CD4-positive, alpha-beta T cell treated with Interleukin-1 beta for 1 hour (primary cell): Measurements from ENCODE around the gene ADAD2.

Experiments used
- DNase-seq, 2 donors: peaks; one replicate each; pipeline ENCODE4 v3.0.0-alpha.2; 2020 to 2022

ADAD2 gene

DNA sequence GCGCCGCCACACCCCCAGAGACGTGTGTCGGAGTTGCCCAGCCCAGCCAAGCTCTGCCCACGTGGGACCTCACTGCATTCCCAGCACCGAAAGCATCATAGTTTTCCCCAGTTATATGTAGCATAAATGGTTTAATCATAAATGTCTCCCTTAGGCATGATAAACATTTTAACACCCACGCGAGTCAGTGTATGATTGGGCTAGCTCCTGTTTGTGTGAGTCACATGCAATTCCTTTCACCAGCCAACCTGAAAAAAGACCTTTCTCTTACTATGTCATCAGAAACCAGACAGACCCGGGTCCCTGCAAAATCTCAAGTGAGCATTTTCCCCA lies 13.2 kb upstream of the ADAD2 start:
- no peak for DNase-seq

DNA sequence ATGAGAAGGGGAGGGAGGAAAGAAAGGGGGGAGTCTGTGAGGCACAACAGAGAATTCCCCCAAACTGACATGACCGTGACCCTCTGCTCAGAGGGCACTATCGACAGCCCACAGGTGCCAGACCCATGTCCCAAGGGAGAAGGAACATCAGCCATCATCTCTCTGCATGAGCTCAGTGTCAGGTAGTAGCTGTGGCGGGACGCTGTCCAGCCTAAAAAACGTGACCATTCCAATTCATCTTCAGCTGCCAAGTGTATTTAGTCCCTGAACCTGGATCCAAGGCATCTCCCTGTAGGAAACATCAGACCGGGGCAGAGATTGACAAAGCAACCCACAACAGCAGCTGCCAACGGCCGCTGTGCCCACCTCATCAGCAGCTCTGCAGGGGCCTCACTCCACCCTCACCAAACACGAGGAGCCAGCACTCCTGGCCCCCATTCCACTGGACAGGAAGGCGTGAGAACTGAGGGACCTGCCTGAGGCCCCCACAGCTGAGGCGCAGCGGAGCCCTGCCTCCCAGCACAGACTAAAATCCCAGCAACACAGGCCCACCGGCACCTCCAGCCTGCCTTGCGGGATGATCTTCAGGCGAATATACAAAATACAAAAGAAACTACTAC lies 12.7 kb upstream of the ADAD2 start:
- no peak for DNase-seq

DNA sequence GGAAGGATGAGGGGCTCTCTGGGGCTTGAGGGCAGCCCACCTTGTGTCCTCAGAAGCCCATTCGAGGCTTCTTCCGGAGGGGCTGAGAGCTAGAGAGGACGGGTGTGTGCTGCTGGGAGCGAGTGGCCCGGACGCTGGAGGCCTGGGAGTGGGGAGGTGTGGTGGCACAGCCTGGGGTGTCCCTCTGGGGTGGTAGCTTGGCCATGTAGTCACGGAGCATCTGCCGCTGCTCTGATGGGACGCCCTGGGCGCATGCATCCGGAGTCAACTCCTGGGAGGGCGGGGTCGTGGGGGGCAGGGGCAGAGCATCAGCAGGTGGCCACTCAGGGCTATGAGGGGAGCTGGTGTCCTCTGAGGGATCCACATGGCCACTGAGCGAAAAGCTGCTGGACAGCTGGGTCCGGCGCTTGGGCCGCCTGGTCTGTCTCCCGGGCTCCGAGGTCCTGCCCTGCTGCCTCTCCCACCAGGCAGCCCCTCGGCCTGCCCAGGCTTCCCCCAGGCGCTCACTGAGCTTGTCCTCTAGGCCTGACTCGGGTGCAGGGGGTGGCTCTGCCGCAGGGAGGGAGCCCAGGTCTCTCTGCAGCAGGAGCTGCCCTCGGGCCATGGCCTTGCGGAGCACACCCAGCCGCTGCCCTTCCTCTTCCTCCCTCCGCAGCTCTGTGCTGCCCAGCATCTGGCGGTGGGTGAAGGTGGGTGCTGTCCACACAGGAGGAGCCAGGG lies 11.9 kb upstream of the ADAD2 start:
- no peak for DNase-seq

DNA sequence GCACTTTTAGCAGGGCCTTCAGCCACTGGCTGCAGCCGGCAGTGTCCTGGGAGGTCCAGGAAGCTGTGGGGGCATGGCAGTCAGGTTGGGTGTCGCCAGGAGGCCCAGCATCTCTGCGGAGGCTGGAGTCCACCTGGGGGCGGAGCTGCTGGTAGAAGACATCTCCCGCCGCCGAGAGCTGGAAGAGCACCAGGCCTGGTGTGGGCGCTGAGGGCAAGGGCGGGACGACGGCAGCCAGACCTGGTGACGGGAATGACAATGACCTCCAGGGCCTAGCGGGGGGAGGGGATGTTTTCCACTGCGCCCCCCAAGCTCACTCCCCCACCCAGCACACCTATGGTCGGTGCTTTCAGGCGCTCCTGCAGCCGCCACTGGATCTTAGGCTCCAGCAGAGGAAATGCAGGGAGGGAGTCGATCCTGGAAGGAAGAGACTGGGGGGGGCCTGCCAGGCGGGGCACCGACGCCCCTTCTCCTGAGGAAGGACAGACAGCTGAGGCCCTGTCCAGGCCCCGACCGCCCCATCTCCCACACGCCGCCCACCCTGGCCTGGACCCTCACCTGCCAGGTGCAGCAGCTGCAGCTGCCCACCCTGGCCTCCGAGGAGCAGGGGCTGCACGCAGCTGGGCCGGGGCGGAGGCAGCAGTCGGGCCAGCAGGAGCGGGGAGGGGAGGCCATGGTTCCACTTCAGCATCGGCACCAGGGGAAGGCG lies 11.2 kb upstream of the ADAD2 start:
- no peak for DNase-seq

DNA sequence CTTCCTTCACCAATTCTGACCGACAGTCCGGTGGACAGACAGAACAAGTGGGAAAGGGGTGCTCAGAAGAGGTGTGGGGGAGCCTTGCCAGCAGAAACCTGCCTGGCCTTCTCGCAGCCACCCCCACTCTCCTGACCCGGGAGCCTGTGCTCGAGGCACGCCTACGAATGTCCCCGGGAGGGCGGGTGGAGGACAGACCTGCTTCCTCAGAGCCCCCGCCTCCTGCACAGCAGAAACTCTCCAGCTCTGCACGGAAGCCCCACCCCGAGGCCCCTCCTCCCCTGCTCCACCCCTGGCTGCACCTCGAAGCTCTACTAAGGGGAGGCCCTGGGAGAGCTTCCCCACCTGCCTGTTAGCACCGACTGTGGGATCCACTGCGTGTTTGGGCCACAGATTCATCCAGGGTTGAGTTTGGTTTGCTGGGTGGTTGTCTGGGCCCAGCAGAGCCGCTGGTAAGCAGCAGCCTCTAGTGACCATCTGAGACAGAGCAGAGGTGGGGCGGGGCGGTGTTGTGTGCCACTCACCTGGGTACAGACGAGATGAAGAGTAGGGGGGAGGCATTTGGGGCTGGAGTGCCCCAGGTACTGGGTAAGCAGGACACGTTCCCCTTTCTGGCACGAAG lies 10.3 kb upstream of the ADAD2 start:
- no peak for DNase-seq

DNA sequence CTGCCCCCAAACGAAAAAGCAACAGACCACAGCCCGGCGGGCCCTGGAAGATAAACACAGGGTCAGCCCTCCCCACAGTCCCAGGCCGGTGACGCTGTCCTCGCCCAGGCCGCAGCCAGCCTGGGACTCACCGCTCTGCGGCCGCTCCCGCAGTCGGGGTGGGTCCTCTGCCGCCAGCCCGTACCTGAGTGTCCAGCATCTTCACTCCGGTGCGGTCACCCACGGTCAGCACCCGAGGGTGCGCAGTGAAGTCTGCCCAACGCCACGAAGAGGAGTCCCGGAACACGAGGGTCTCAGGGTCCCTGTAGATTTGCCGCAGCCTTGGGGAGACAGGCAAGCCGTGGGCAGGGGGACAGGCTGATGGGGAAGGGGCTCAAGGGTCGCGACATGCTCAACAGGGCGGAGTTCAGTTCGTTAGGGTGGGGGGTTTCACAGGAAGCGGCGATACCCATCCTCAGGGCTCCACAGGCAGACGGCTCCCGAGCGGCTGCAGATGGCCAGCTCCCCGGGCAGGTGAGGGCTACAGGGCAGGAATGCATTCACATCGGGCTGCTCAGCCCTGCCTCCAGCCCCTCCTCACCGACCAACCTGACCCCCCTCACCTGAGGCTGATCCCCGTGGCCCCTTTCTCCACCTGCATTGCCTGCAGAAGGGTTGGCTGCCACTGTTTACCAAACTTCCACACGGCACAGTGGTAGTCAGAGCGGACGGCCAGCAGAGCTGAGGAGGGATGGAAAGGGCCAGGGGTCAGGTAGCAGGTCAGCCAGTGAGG lies 9.6 kb upstream of the ADAD2 start:
- DNase-seq = no peak

DNA sequence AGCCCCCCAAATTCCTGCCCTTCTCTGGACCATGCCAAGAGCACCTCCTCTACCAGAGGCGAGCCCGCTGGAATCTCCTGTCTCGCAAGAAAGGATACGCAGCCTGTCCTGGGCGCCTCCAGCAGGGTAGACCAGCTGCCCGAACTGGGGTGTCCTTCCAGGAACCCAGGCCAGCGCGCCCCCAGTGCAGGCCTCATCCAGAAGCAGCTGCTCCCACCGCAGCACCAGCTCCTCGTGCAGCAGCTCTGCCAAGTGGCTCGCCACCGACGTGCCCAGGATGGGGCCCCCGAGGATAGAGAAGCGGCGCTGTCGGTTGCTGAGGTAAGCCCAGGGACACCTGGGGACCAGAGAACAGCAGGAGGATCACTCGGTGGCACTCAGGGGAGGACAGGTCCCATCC lies 8.9 kb upstream of the ADAD2 start:
- DNase-seq = no peak

DNA sequence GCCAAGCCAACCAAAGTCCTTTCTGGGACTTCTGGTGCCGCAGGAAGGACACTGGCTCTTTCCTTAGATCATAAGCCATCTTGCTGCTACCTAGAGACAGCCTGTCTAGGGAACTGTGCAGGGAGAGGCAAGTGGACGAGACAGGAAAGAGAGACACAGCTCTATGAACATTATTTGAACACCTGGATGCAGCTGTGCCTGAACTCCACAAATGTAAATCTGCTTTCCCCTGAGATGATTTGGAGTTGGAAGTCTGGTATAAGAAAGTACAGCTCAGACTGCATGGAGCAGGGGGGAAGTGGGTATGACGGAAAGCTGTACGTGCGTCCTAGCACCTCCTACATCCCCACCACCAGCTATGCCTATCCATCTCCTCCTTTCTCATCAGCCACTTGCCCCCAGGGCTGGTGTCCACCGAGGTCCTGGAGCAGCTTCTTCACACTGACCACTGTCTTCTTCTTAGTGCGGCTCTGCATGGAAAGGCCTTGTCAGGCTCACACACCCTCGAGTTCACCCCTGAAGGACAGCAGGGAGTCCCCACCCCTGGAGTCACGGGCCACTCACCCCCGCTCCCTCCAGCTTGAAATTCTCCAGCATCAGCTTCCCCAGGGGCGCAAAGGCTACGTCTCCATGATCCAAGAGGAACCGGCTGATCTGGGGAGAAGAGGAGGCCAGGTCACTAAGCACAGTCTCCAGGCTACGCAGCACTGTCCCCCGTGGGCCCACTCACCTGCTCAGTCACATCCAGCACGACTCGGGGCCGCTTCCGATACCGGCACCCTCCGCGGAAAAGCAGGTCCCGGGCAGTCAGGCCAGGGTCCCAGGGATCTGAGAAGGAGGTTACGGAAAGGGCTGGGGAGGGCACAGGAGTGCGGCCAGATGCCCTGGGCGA lies 8.0 kb upstream of the ADAD2 start:
- no peak for DNase-seq

DNA sequence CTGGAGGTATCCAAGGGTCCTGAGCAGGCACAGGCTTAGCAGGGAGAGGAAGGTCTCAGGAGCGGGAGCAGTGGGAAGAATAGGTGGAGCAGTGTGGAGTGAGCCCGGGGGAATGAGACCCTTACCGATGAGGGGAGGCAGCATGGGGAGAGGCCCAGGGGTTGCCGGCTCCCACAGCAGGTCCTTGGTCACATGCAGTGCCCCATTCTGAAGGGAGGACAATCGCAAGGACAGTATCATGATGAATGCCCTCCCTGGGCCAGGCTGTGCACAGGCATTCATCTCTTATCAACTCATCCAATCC lies 7.4 kb upstream of the ADAD2 start:
- no peak for DNase-seq

DNA sequence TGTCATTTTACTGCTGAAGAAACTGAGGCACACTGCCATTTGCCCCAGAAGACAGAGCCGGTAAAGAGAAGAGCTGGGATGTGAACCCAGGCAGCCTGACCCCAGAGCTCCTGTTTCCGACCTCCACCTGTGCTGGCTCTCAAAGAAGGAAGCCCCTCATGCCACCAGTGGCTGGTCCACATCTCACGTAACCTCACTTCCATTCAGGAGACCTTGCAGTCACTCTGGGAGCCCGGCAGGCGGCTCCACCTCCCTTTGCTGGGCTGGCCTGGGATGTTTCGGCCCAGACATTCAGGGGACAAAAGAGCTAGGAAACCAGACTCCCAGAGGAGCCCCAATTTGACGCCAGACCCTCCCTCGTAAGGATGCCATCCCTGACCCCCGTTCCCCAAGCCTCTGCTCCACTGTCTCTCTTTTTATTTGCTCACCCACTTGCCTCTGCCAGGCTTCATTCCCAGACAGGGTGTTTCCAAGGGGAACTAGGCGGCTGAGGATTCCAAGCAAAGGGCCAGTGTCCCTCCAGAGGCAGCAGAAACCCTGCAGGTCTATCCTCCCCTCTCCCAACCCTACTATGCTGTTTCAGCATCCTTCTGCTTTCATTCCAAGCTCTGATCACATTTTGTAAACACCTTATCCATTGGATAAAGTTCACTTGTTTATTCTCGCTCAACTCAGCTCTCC lies 6.9 kb upstream of the ADAD2 start:
- DNase-seq = no peak

DNA sequence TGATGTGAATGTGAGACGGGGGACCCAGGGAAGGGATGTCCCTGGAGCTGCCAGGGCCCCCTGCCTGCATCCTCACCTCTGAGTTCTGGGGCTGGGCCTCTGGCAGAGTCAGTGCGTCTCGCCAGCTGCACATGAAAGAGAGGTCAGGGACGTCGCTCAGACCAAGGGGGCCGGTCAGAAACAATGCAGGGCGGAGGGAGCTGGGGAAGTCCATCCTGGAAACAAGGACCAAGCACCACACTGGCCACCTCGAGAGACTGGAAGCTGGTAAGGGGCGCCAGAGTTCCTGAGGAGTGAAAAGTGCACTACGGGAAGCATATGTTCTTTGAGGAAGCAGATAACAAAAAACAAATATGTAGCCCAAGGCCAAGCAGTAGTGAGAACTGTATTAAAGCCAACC lies 6.2 kb upstream of the ADAD2 start:
- DNase-seq = no peak

DNA sequence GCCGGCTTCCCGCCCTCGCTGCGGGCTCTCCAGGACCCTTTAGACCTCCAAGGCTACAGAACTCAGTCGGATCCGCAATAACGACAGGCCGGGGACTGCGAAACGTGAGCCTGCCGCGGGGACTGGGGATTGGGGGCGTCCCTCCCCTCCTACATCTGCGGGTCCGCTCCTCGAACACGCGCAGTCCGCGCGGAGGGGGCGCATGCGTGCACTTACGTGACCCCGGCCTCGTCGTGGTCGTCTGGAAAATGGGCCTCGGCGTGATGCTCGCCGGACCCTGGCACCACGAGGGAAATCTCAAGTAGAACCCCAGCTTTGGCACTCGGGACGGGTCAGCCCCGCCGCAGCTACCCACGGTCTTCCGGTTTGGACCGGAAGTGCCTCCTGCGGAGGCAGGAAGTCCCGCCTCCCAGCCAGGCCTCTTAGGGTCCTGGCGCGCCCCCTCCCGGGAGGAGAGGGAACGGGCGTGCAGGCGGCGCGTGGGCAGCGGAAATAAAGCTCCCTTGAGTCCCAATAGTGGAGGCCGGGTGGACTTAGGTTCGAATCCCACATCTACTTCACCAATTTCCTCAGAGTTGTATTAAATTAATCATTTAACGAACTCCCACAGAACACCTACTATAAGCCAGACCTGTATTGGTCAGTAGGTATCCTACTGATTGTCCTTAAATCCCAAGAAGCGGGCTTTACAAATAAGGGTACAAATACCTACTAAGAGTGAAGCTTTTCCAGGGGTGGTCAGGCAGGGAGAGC lies 4.1 kb upstream of the ADAD2 start, which contains the start of gene TAF1C:
Gene TAF1C (minus strand): TSS at position 373 of the 753 bp plus-strand sequence. CDS start 2,069 bp downstream, outside the sequence.
- peak; percentile 91 for DNase-seq

DNA sequence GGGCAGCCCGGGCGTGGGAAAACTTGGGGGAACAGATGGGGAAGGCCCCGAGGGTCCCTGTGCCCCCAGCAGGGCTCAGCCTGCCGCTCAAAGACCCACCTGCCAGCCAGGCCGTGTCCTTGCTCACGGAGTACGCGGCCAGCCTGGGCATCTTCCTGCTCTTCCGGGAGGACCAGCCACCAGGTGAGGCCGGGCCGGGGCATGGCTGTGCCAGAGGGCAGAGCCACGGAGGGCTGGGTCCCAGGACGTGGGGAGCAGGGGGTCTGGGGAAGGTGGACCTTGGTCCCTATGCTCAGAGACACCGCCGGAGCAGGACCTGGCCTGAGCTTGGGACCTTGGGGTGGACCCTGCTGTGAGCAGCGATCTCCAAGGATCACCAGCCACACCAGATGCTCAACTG lies 509 bp downstream of the ADAD2 start:
- no peak for DNase-seq

DNA sequence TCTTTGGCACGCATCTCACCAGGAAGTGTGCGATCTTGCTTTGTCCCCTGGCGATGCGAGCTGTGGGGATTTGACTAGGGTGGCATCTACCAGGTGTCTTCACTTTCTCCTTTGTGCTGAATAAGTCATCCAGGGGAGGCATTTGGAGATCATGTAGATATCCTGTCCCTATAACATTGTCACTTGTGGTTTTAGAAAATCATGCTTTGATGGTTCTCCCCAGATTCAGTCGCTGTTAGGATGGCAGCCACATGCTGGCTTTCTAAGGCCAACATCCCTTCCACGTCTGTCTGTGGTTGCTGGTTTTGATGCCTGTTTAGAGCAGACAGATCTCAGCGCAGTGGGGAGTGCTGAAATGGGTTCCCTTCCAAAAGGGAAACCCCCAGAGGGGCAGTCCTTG lies 2.5 kb downstream of the ADAD2 start:
- DNase-seq = no peak

DNA sequence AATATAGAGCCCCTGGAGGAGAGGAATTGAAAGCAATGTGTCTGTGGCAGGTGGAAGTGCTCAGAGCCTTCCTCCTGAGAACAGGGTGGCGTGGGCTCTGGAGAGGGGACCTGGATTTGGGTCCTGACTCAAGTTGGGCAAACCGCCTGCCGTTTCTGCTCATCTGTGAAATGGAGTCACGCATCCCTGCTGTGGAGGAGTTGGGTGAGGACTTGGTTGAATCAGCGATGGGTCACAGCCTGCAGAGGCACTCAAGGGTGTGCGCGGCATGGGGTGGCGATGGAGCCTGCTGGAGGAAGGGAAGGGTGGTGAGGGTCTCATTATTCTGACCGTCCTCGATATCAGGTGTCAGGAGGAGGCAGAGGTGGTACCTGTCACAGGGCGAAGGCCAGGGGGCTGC lies 3.1 kb downstream of the ADAD2 start:
- no peak for DNase-seq

DNA sequence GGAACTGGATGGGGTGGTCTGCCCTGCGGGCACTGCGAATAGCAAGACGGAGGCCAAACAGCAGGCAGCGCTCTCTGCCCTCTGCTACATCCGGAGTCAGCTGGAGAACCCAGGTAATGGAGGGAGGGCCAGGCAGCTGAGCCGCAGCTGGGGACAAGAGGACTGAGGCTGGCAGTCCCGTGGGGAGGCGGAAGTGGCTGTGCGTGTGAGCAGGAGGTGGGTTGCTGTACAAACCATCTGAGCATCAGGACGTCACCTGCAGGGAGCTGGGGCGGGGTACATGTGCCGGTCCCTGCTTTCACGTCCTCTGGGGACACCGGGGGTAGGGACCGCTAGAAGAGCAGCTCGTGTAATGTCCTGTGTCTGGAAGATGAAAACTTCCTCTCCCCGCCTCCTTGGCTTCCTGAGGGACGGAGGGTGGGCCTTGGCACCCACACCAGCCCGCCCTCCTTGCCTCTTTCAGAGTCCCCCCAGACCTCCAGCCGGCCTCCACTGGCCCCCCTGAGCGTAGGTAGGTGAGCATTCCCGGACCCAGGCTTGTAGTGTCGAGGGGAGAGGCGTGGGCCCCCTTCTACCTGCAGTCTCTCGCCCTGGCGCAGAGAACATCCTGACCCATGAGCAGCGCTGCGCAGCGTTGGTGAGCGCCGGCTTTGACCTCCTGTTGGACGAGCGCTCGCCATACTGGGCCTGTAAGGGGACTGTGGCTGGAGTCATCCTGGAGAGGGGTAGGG lies 3.7 kb downstream of the ADAD2 start:
- peak; percentile 18 to 43 for DNase-seq

DNA sequence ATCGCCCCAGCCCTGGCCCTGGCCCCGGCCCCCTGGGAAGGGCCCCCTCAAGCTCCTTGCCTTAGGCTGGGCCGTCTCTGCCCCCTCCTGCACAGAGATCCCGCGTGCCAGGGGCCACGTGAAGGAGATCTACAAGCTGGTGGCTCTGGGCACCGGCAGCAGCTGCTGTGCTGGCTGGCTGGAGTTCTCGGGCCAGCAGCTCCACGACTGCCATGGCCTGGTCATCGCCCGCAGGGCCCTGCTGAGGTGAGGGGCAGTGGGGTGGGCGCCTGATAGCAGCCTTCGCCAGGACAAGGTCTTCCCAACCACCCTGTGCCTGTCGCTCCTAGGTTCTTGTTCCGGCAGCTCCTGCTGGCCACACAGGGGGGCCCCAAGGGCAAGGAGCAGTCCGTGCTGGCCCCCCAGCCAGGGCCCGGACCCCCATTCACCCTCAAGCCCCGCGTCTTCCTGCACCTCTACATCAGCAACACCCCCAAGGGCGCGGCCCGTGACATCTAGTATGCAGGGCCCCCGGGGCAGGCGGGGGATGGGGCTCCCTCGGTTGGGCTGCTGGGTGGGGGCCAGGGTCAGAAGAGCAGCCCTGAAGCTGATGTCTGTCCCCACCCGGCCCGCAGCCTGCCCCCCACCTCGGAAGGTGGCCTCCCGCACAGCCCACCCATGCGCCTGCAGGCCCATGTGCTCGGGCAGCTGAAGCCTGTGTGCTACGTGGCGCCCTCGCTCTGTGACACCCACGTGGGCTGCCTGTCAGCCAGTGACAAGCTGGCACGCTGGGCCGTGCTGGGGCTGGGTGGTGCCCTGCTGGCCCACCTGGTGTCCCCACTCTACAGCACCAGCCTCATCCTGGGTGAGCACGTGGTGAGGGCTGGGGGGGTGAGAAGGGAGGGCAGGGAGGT lies 4.5 kb downstream of the ADAD2 start:
- DNase-seq = no peak

DNA sequence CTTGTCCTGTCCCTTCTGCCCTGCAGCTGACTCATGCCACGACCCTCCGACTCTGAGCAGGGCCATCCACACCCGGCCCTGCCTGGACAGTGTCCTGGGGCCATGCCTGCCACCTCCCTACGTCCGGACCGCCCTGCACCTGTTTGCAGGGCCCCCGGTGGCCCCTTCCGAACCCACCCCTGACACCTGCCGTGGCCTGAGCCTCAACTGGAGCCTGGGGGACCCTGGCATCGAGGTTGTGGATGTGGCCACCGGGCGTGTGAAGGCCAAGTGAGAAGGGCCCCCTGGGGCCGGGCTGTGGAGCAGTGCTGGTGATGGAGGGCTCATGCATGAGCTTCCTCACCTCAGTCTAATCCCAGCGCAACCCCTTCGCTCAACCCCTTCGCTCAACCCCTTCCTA lies 5.1 kb downstream of the ADAD2 start:
- DNase-seq = no peak
